Posterior cingulate gyrus (tissue), 11 donors: ENCODE results near the gene F11R.
A peak's percentile ranks its signal among the peaks of the same experiment; 100 is the strongest.
"Not testable (repeated sequence)": the region's sequence is repeated elsewhere in the genome, so short reads cannot be mapped to it uniquely, and the experiment has no call there.

Experiments used
- DNase-seq, 10 donors: peaks; one replicate each; pipeline versions ENCODE4 v3.0.0 to v3.0.0-alpha.2; 2020 to 2021; ENCODE audit warnings: mixed read lengths in 3 of 10
- intact Hi-C: fragments of 100-400 bp; cut with DNase I; formaldehyde crosslinking; loops from one replicate; pipeline ENCODE4 v1.15.1; 2023

The F11R gene

GRCh38 chr1:161017181-161017580, 3.8 kb downstream of the F11R start:
- intact Hi-C loops, DNase-seq: not testable (repeated sequence)

GRCh38 chr1:161016683-161017082, 4.3 kb downstream of the F11R start:
- DNase-seq, intact Hi-C loops: not testable (repeated sequence)

DNA sequence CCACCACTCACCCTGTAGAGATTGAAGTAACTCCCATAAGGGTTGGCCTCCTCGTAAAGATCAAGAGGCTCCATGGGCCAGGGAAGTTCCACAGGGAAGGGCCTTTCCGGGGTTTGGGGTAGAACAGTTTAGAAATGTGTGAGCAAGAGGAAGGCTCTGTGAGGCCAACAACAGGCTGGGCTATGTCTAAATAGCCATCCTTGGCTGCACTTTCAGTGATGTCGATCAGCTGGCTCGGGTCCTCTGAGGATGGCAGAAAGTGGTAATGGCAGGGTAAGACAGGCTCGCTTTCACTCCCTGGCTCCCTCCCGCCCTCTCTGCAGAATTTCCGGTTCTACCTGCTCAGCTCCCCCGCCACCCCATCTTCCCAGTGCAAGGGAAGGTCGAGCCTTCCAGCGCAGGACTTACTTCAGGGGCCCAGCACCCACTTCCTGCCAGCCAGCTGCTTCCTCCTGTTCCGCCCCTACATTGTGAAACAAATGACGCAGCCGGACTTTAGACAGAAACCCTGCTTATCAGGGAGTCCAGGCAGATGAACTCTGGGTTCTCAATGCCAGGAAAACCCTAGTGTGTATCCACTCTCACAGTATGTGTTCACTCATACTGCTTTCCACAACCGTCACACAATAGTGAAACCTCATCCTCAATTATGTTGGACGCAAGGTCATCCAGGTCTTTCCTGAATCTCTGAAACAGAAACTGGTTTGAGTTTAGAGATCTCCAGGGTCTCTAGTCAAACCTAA, 7.3 kb downstream of the F11R start:
- intact Hi-C loops: no loop called here
- peak in 6 of 10 donors; percentile 13 to 85 (median 30) for DNase-seq

DNA sequence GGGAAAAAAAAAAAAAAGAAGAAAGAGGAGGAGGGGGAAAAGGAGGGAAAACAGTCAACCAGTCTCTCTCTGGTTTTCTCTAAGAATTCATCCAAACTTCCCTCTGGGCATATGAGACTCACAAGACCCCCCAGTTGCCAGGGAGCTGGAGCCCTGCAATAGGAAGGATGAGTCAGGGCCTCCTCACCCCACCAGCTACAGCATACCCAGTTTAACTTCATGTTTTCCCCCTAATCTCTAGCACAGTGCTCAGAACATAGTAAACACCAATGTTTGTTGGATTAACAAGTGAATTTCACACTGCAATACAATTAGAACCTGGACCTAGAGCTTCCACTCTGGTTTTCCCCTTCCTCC, 7.8 kb downstream of the F11R start:
- intact Hi-C loops: no loop called here
- DNase-seq: no peak

GRCh38 chr1:161012420-161012819, 8.5 kb downstream of the F11R start:
- DNase-seq: no peak
- intact Hi-C loops: no loop called here

DNA sequence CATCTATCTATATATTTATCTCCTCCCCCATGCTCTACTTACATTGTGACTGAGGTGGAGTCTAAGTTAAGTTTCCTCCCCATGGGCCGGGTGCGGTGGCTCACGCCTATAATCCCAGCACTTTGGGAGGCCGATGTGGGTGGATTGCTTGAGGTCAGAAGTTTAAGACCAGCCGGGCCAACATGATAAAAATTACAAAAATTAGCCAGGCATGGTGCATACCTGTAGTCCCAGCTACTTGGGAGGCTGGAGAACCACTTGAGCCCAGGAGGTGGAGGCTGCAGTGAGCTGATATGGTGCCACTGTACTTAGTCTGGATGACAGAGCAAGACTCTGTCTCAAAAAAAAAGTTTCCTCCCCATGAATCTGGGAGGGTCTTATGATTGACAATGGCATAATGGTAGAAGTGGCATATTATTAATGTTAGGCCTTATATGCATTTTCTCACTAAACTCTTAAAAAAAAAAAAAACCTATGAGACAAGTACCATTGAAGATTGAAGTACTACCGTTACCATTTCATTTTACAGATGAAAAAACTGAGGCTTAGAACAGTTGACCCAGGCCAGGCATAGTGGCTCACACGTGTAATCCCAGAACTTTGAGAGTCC, 11.2 kb downstream of the F11R start:
- intact Hi-C loops: no loop called here
- no peak for DNase-seq

DNA sequence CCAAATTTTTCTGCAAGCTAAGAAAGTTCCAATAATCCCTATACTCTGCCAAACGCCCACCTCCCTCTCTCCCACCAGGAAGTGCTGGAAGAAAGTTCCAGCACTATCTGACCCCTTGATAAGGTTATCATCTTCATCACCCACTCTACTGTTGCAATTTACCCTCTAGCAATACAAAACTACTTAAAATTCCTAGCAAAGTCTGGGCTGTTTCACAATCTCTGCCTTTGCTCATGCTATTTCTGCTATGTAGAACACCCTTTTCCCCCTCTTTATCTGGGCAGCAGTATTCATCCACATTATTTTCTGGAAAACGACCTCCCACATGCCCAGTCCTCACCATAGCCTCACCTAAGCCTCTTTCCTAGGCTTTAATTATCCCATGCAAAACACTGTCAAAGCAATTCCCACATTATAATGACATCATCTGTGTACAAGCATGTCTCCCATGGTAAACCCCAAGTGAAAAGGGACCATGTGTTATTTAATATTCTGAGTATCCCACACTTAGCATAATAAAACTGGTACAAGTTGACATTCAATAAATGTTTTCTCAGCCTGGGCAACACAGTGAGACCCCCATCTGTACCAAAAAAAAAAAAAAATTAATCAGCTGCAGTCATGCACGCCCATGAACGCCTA, 12.0 kb downstream of the F11R start:
- no peak for DNase-seq
- intact Hi-C loops: no loop called here

DNA sequence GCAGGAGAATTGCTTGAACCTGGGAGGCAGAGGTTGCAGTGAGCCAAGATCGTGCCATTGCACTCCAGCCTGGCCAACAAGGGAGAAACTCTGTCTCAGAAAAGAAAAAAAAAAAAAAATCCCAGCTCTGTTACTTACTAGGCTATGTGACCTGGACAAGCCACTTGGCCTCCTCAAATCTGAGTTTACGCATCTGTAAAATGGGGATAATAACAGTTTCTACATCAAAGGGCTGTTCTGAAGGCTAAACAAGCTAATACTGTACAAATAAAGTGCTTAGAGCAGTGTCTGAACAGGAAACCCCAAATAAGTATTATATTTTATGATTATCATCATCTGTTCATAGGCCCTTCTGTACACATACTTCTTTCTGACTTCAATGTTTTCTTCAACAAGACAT, 13.6 kb downstream of the F11R start:
- intact Hi-C loops: no loop called here

DNA sequence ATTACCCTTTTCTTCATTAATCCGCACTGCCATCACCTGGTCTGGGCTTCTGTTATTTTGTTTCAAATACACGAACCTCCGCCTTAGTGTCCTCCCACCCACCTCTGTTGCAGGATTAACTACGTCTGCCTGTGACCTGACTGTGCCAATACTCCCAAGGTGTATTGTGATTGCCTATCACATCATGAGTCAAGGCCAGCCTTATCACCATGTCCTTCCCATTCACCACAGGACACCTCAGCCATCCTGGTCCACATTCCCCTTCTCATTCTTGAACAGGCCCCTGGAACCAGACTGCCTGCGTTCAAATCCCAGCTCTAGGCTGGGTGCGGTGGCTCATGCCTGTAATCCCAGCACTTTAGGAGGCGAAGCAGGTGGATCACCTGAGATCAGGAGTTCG, 14.4 kb downstream of the F11R start:
- intact Hi-C loops: no loop called here
- DNase-seq: no peak

More for the DNA sequence above, 13.6 kb downstream of the F11R start:
- no peak for DNase-seq

DNA sequence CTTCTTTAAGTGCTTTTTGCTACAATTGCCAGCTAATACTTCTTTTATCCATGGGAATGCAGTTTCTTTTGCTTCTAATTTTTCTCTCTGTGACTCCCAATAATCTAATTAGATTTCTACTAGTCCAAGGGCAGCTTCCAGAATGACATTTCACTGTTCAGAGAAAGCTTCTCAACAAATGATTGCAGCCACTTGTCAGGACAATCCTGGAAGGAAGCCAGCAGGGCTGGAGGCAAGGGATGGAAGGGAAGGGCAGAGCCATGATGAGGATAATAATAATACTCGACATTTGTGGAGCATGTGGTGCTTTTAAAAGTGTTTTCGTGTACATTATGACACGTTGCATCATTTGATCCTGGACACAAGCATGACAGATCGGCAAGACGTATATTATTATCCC, 19.4 kb downstream of the F11R start:
- DNase-seq: no peak
- intact Hi-C loops: no loop called here

DNA sequence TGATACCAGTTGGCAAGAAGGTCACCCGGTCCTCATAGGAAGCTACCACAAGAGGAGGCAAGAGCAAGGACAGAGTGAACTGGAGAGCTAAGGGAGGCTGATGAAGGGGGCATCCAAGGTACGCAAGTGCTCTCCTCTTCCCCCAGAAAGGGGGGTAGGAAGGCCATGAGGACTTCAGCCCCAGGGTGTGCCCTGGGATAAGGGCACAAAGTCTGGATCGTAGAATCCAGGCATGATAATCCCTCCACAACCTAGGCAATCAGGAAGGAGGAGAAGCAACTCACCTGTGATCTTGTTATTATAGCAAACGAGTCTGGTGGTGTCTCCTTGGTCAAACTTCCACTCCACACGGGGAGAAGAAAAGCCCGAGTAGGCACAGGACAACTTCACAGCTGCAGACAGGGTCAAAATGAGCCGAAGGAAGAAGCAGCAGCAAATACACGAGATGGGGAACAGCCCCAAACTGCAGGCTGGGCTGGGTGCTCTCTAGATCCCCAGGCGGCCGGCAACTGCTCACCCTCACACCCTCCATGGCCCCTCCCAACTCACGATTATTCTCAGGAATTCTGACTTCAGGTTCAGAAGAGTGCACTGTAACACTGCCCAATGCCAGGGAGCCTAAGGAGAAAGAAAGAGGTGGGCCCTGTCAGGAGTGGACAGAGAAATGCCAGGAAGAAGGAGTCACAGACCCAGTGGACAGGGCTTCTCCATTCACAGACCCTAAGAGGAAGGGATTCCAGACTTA, 20.0 kb downstream of the F11R start:
- intact Hi-C loops: no loop called here
- no peak for DNase-seq

GRCh38 chr1:160999376-160999775, 21.6 kb downstream of the F11R start:
- intact Hi-C loops: loop anchor here (5.0 kb wide), 1 partner anchor 98 kb away; the partner anchor contains the start of gene KLHDC9
- DNase-seq: no peak

GRCh38 chr1:160997323-160998038, 23.5 kb downstream of the F11R start:
- intact Hi-C loops: loop anchor here (5.0 kb wide), 1 partner anchor 100 kb away; the partner anchor contains the start of gene KLHDC9
- peak in 6 of 10 donors; percentile 37 to 92 (median 42) for DNase-seq

DNA sequence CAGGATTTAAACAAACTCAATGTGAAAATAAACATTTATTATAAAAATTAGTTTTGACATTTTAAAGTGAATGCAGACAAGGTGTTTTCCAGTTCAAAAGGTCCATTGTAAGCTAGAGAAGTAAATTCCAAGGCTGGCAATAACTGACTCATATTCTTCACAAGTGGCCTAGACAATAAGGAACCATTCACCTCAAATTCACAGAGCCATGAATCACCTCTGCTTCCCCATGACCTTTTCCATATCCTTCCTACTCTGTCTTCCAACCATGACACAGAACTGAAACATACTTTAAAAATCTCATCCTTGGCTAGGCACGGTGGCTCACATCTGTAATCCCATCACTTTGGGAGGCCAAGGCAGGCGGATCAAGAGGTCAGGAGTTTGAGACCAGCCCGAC, 24.8 kb downstream of the F11R start:
- intact Hi-C loops: loop anchor here (5.0 kb wide), 1 partner anchor 101 kb away; the partner anchor contains the start of gene KLHDC9
- DNase-seq: no peak

GRCh38 chr1:160993544-160994193, 27.3 kb downstream of the F11R start:
- DNase-seq: no peak

GRCh38 chr1:160992036-160992435, 28.9 kb downstream of the F11R start:
- intact Hi-C loops, DNase-seq: not testable (repeated sequence)

More at GRCh38 chr1:160993544-160994193, 27.3 kb downstream of the F11R start:
- intact Hi-C loops: no loop called here

DNA sequence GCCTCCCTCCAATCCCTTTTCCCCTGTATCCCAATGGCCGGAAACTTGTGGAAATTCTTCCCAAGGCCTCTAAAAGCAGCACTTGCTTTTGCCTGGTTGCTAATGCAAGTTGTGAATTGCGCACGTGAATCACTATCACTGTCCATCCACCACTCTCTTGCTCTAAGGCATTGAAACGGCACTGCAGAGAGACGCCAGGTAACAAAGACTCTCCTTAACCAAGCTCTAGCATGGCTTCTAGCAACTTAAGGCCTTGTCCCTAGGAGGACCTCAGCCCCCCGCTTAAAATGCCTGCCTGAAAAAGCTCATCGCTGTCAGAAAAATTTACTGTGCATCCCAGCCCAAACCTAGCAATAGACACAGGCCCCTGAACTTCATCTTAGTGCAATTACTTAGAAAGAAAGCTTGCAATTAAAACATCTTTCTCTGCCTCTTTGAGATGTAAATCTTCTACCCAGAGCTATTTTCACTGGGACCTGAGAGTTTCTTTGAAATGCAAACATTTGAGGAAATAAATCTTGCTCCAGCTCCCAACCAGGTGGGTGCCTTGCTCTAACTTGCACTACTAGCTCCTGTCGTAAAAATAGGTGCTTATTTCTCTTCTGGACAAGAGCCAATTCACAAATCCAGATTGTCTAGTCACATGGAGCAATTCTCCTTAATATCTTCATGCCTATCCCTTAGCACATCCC, 33.4 kb downstream of the F11R start:
- intact Hi-C loops: no loop called here

DNA sequence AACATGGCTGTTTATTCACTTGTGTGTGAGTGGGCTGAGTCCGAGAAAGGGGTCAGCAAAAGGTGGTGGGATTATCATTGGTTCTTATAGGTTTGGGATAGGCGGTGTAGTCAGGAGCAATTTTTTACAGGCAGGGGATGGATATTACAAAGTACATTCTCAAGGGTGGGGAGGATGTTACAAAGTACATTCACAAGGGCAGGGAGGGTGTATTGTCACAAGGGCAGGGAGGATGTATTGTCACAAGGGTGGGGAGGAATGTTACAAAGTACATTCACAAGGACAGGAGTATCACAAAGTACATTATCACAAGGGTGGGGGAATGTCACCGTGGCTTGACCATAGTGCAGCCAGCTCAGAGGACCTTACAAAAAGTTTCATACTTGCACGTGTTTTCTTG, 35.2 kb downstream of the F11R start:
- intact Hi-C loops: no loop called here
- DNase-seq: no peak

More for the DNA sequence above, 33.4 kb downstream of the F11R start:
- DNase-seq: no peak
